ENCODE results near the gene ZFYVE28.

Gene ZFYVE28

GRCh38 chr4:2428496-2429213, 10.2 kb upstream of the ZFYVE28 start:
- no peak for DNase-seq

GRCh38 chr4:2427383-2428334, 9.2 kb upstream of the ZFYVE28 start:
- no peak for DNase-seq

- DNase-seq = no peak
These were observed 8.3 kb upstream of the ZFYVE28 start for GRCh38 chr4:2426711-2427275.

- no peak for DNase-seq
These were observed 7.6 kb upstream of the ZFYVE28 start for GRCh38 chr4:2426069-2426397.

- DNase-seq = no peak
These were observed 7.1 kb upstream of the ZFYVE28 start for GRCh38 chr4:2425386-2426068.

GRCh38 chr4:2424581-2424980, 6.1 kb upstream of the ZFYVE28 start:
- no peak for DNase-seq

- DNase-seq = no peak
These were observed 5.2 kb upstream of the ZFYVE28 start for GRCh38 chr4:2423695-2424094.

GRCh38 chr4:2423066-2423465, 4.6 kb upstream of the ZFYVE28 start:
- no peak for DNase-seq

GRCh38 chr4:2421928-2422327, 3.5 kb upstream of the ZFYVE28 start:
- DNase-seq = no peak

- DNase-seq = no peak
These were observed 1.4 kb upstream of the ZFYVE28 start for GRCh38 chr4:2419814-2420213.

GRCh38 chr4:2418650-2419571, 466 bp upstream of the ZFYVE28 start, which contains the start of gene CFAP99:
Gene CFAP99, plus strand, starts transcription at chr4:2418955.
- peak; percentile 58 to 98 (median 92) for DNase-seq

- DNase-seq = no peak
These were observed 1.1 kb downstream of the ZFYVE28 start for GRCh38 chr4:2417226-2417764.

- peak in 3 of 56 donors; percentile 16 to 43 (median 35) for DNase-seq
These were observed 1.8 kb downstream of the ZFYVE28 start for GRCh38 chr4:2416564-2417225.

GRCh38 chr4:2415881-2416563, 2.4 kb downstream of the ZFYVE28 start:
- peak in 1 of 56 donors; percentile 14 for DNase-seq

- DNase-seq = no peak
These were observed 3.2 kb downstream of the ZFYVE28 start for GRCh38 chr4:2415213-2415612.

GRCh38 chr4:2413821-2414610, 4.4 kb downstream of the ZFYVE28 start:
- no peak for DNase-seq

GRCh38 chr4:2412885-2413716, 5.3 kb downstream of the ZFYVE28 start:
- DNase-seq = peak in 50 of 56 donors; percentile 25 to 88 (median 58)

Data from nucleus accumbens (tissue), 56 donors.